ENCODE data around the gene ITGA7.

DNA sequence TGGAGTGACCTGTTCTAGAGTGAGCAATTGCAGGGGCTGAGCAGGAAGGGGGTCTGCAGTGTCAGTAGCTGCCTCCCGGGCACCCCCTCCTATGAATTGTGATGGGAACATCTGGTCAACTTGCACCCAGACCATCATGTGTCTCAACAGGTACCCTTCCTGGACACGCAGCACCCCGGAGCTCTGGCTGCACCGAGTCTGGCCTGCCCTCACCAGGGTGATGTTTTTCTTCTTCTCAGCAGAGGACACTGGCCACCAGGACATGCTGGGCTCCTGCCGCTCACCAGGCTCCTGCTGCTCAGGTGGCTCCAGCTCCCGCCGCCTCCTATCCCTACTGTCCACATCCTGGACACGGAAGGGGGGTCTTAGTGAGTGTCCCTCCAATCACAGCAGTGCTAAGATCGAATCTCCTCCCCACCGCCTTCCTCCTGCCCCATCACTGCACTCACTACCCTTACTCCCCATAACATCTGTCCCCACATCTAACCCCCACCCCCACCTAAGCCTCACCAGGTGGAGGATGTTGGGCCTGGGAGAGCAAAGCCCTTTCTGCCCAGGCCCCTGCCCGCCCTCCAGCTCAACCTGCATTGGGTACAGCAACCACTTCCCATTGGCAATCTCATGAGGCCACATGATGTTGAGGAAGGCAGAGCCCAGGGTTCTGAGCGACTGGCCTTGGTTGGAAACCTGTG is 14.9 kb downstream of the ITGA7 start:
- TF ChIP-seq CTCF (IDR thresholded peaks at IDR 0.05; ENCODE audit: low read depth, low read length), result no peak
- TF ChIP-seq POLR2A (IDR thresholded peaks at IDR 0.05; ENCODE audit: extremely low read depth, insufficient read length), result no peak
- no peak for TF ChIP-seq MYC (IDR thresholded peaks at IDR 0.05; ENCODE audit: low read depth, low read length)
- no peak for TF ChIP-seq MAX (IDR thresholded peaks at IDR 0.05; ENCODE audit: low read depth, low read length)
